WTC11 (cell line): ENCODE measurements around the gene UBASH3A. TPM values are rescaled to one million over a fixed set of nuclear protein-coding genes. Genes with fewer than 3 reads are reported as not detected.

Experiments used
- ATAC-seq: fragments of 200-7000 bp; cut with Tn5 transposase; 2 replicates; pipeline ENCODE4 v1.10.0; 2021; ENCODE audit warnings: mild to moderate bottlenecking, moderate library complexity
- CTCF ChIA-PET: fragments of 300-600 bp; sonication (Branson Sonifier 250); formaldehyde crosslinking; loops from one replicate; lab custom pipeline; 2021; ENCODE audit warnings: antibody characterized with exemption; lab: Charles Lee
- POLR2A ChIA-PET: fragments of 350-600 bp; sonication (Branson Sonifier 250); formaldehyde crosslinking; loops from one replicate; lab custom pipeline; 2021; ENCODE audit warnings: antibody characterized with exemption; lab: Charles Lee
- DNase-seq: peaks from one replicate; pipeline ENCODE4 v3.0.0; 2021; ENCODE audit warnings: low spot score
- H3K27ac Mint-ChIP-seq: 2 replicates; pipeline ENCODE4 v1.8.0; 2021; ENCODE audit warnings: mixed read lengths
- H3K27me3 Mint-ChIP-seq: 2 replicates; pipeline ENCODE4 v1.8.0; 2021; ENCODE audit warnings: low read depth, mild to moderate bottlenecking, moderate library complexity, mixed read lengths
- H3K36me3 Mint-ChIP-seq: 2 replicates; pipeline ENCODE4 v1.8.0; 2021; ENCODE audit warnings: mixed read lengths
- H3K4me1 Mint-ChIP-seq: 2 replicates; pipeline ENCODE4 v1.8.0; 2022; ENCODE audit warnings: mixed read lengths
- H3K4me3 Mint-ChIP-seq: 2 replicates; pipeline ENCODE4 v1.8.0; 2021; ENCODE audit warnings: mild to moderate bottlenecking, moderate library complexity, mixed read lengths
- H3K9me3 Mint-ChIP-seq: 2 replicates; pipeline ENCODE4 v1.8.0; 2021; ENCODE audit warnings: mixed read lengths
- AR ChIP-seq: fragments of 250-450 bp; sonication (Bioruptor Pico); IDR thresholded peaks from 2 replicates; pipeline ENCODE4 v1.9.0; 2021; ENCODE audit warnings: mild to moderate bottlenecking
- ATF6 ChIP-seq: sonication (generic); formaldehyde crosslinking; IDR thresholded peaks from 2 replicates; pipeline ENCODE4 v1.8.1; 2023; ENCODE audit warnings: mild to moderate bottlenecking, missing genetic modification reagents
- CREM ChIP-seq: sonication (generic); formaldehyde crosslinking; IDR thresholded peaks from 2 replicates; pipeline ENCODE4 v1.8.1; 2022; ENCODE audit warnings: mild to moderate bottlenecking, missing genetic modification reagents, moderate library complexity
- E2F4 ChIP-seq: sonication (generic); formaldehyde crosslinking; IDR thresholded peaks from 2 replicates; pipeline ENCODE4 v1.8.1; 2022; ENCODE audit warnings: low read depth, mild to moderate bottlenecking, moderate library complexity, missing genetic modification reagents, borderline replicate concordance
- E2F5 ChIP-seq: sonication (generic); formaldehyde crosslinking; IDR thresholded peaks from 2 replicates; pipeline ENCODE4 v1.8.1; 2022; ENCODE audit warnings: mild to moderate bottlenecking, moderate library complexity, missing genetic modification reagents
- ETV6 ChIP-seq: sonication (generic); formaldehyde crosslinking; IDR thresholded peaks from 2 replicates; pipeline ENCODE4 v1.8.1; 2022; ENCODE audit warnings: mild to moderate bottlenecking, missing genetic modification reagents
- FOXK1 ChIP-seq: sonication (generic); formaldehyde crosslinking; IDR thresholded peaks from 2 replicates; pipeline ENCODE4 v1.8.0; 2022; ENCODE audit warnings: mild to moderate bottlenecking, moderate library complexity, missing genetic modification reagents
- GRHL2 ChIP-seq: fragments of 250-450 bp; sonication (Bioruptor Pico); IDR thresholded peaks from 2 replicates; pipeline ENCODE4 v1.8.0; 2022; ENCODE audit warnings: mild to moderate bottlenecking, moderate library complexity; ENCODE audit not compliant: insufficient replicate concordance, severe bottlenecking
- MXD4 ChIP-seq: fragments of 250-450 bp; sonication (Bioruptor Pico); IDR thresholded peaks from 2 replicates; pipeline ENCODE4 v1.8.0; 2021; ENCODE audit warnings: mild to moderate bottlenecking, moderate library complexity, borderline replicate concordance
- MYBL2 ChIP-seq: sonication (generic); formaldehyde crosslinking; IDR thresholded peaks from 2 replicates; pipeline ENCODE4 v1.8.1; 2023; ENCODE audit warnings: mild to moderate bottlenecking, moderate library complexity, missing genetic modification reagents
- PRDM15 ChIP-seq: sonication (generic); formaldehyde crosslinking; IDR thresholded peaks from 2 replicates; pipeline ENCODE4 v1.8.0; 2022; ENCODE audit warnings: missing genetic modification reagents
- RORB ChIP-seq: fragments of 250-450 bp; sonication (Bioruptor Pico); IDR thresholded peaks from 2 replicates; pipeline ENCODE4 v1.9.0; 2021; ENCODE audit warnings: mild to moderate bottlenecking
- SMAD3 ChIP-seq: sonication (generic); formaldehyde crosslinking; IDR thresholded peaks from 2 replicates; pipeline ENCODE4 v1.8.0; 2022; ENCODE audit warnings: missing genetic modification reagents, mild to moderate bottlenecking, borderline replicate concordance
- TCF7 ChIP-seq: sonication (generic); formaldehyde crosslinking; IDR thresholded peaks from 2 replicates; pipeline ENCODE4 v1.8.0; 2022; ENCODE audit warnings: mild to moderate bottlenecking, low read depth, missing genetic modification reagents, moderate library complexity
- ZBTB21 ChIP-seq: sonication (generic); formaldehyde crosslinking; IDR thresholded peaks from 2 replicates; pipeline ENCODE4 v1.8.1; 2023; ENCODE audit warnings: mild to moderate bottlenecking, missing genetic modification reagents, borderline replicate concordance
- ZNF219 ChIP-seq: sonication (generic); formaldehyde crosslinking; IDR thresholded peaks from 2 replicates; pipeline ENCODE4 v1.8.0; 2023; ENCODE audit warnings: missing genetic modification reagents, mild to moderate bottlenecking, borderline replicate concordance
- total RNA-seq: library from RNA; stranded (reverse); gene quantifications from 3 replicates; pipeline ENCODE4 v1.2.3, GENCODE V29; 2021

Gene UBASH3A
- total RNA-seq, 1 experiment from 2014 or later, result not detected

- peaks cover 17% of the 10 kb centered on the region for H3K4me1 Mint-ChIP-seq
- TF ChIP-seq E2F5 (CRISPR knock-in tag) (no peak), E2F4 (no peak), GRHL2 (CRISPR knock-in tag) (no peak), ZNF219 (CRISPR knock-in tag) (no peak), CREM (CRISPR knock-in tag) (no peak), ETV6 (CRISPR knock-in tag) (no peak), MYBL2 (no peak), PRDM15 (CRISPR knock-in tag) (no peak), AR (CRISPR knock-in tag) (no peak), TCF7 (CRISPR knock-in tag) (no peak), ATF6 (CRISPR knock-in tag) (no peak), RORB (no peak), FOXK1 (CRISPR knock-in tag) (no peak), MXD4 (no peak), SMAD3 (CRISPR knock-in tag) (no peak), ZBTB21 (CRISPR knock-in tag) (no peak)
- no peak overlapping the region for H3K27ac Mint-ChIP-seq
- H3K27me3 Mint-ChIP-seq, result no peaks in the 10 kb centered on the region
- H3K4me3 Mint-ChIP-seq, result no peak overlapping the region
- no peaks in the 10 kb centered on the region for H3K9me3 Mint-ChIP-seq
- ChIA-PET CTCF (interaction anchor here (0.8 kb wide), 1 partner anchor 24 kb away, joined by 3 read pairs; no protein-coding TSS in a partner anchor), POLR2A (no interaction called here)
- H3K36me3 Mint-ChIP-seq, result no peaks in the 10 kb centered on the region
- DNase-seq (no peak), ATAC-seq (no peak)
Observed at GRCh38 chr21:42473498-42474042, 69.9 kb downstream of the UBASH3A start.
